HEK293 (cell line): ENCODE data around the gene TRIM24.
"Not testable (repeated sequence)": the region's sequence is repeated elsewhere in the genome, so short reads cannot be mapped to it uniquely, and the experiment has no call there.

ENCODE experiments used
- CTCF ChIA-PET: fragments of 350-600 bp; formaldehyde crosslinking; extraction: SDS; loops from one replicate; lab custom pipeline; 2021; ENCODE audit warnings: antibody characterized with exemption; lab: Yijun Ruan, JAX
- POLR2A ChIA-PET: fragments of 300-600 bp; formaldehyde crosslinking; extraction: SDS; loops from one replicate; lab custom pipeline; 2020; ENCODE audit warnings: antibody characterized with exemption, inconsistent platforms; lab: Yijun Ruan, JAX
- H3K27ac ChIP-seq: fragments of 200-500 bp; sonication (Bioruptor generic); 2 replicates; pipeline ENCODE4 v1.5.1; 2014; ENCODE audit warnings: low read depth, low read length, control low read depth, inconsistent platforms; ENCODE audit errors: extremely low read depth
- H3K36me3 ChIP-seq, 2 experiments: fragments of 200-500 bp in 1 of 2; sonication (Bioruptor generic) in 1 of 2; 1 replicate in 1 of 2; 2 replicates in 1 of 2; pipeline ENCODE4 v1.5.1; 2014 to 2017; ENCODE audit warnings: inconsistent platforms in 2 of 2, low read length in 2 of 2; ENCODE audit not compliant: control insufficient read depth in 2 of 2, insufficient read depth in 1 of 2
- H3K4me1 ChIP-seq: fragments of 200-500 bp; sonication (Bioruptor generic); 2 replicates; pipeline ENCODE4 v1.5.1; 2014; ENCODE audit warnings: mild to moderate bottlenecking, low read length, inconsistent platforms; ENCODE audit not compliant: control insufficient read depth, insufficient read depth
- H3K4me3 ChIP-seq: 2 replicates; pipeline ENCODE4 v1.5.1; 2011; ENCODE audit warnings: low read depth, mild to moderate bottlenecking, control low read depth, low read length, moderate library complexity
- H3K9me3 ChIP-seq: fragments of 200-500 bp; sonication (Bioruptor generic); 2 replicates; pipeline ENCODE4 v1.5.1; 2014; ENCODE audit warnings: low read depth, low read length, inconsistent platforms; ENCODE audit not compliant: control insufficient read depth, insufficient read depth
- GFI1B ChIP-seq: fragments of 450-650 bp; formaldehyde crosslinking; IDR thresholded peaks from 2 replicates; pipeline ENCODE4 v1.5.1; 2016; ENCODE audit warnings: missing biosample characterization, missing genetic modification characterization
- KLF1 ChIP-seq: fragments of 450-650 bp; formaldehyde crosslinking; IDR thresholded peaks from 2 replicates; pipeline ENCODE4 v1.5.1; 2016; ENCODE audit warnings: missing biosample characterization, missing genetic modification characterization
- KLF16 ChIP-seq: fragments of 450-650 bp; formaldehyde crosslinking; IDR thresholded peaks from 2 replicates; pipeline ENCODE4 v1.5.1; 2017; ENCODE audit warnings: missing biosample characterization, missing genetic modification characterization
- KLF17 ChIP-seq: fragments of 450-650 bp; formaldehyde crosslinking; IDR thresholded peaks from 2 replicates; pipeline ENCODE4 v1.5.1; 2016; ENCODE audit warnings: missing biosample characterization, missing genetic modification characterization
- PATZ1 ChIP-seq: fragments of 450-650 bp; formaldehyde crosslinking; IDR thresholded peaks from 2 replicates; pipeline ENCODE4 v1.5.1; 2016; ENCODE audit warnings: missing biosample characterization, missing genetic modification characterization
- PRDM1 ChIP-seq: fragments of 450-650 bp; formaldehyde crosslinking; IDR thresholded peaks from 2 replicates; pipeline ENCODE4; 2016; ENCODE audit warnings: missing biosample characterization, missing genetic modification characterization
- TCF7L2 ChIP-seq: IDR thresholded peaks from 2 replicates; pipeline ENCODE4 v1.6.1; 2011; ENCODE audit warnings: low read depth, mild to moderate bottlenecking, inconsistent platforms, low read length, moderate library complexity, borderline replicate concordance
- ZBTB1 ChIP-seq: fragments of 450-650 bp; formaldehyde crosslinking; IDR thresholded peaks from 2 replicates; pipeline ENCODE4 v1.5.1; 2016; ENCODE audit warnings: missing biosample characterization, missing genetic modification characterization
- ZBTB20 ChIP-seq: fragments of 450-650 bp; formaldehyde crosslinking; IDR thresholded peaks from 2 replicates; pipeline ENCODE4 v1.5.1; 2016; ENCODE audit warnings: missing biosample characterization, missing genetic modification characterization
- ZBTB21 ChIP-seq: fragments of 450-650 bp; formaldehyde crosslinking; IDR thresholded peaks from 2 replicates; pipeline ENCODE4 v1.5.1; 2017; ENCODE audit warnings: missing biosample characterization, missing genetic modification characterization
- ZEB2 ChIP-seq: fragments of 450-650 bp; formaldehyde crosslinking; IDR thresholded peaks from 2 replicates; pipeline ENCODE4 v1.5.1; 2016; ENCODE audit warnings: missing biosample characterization, missing genetic modification characterization
- ZNF221 ChIP-seq: fragments of 450-650 bp; formaldehyde crosslinking; IDR thresholded peaks from 2 replicates; pipeline ENCODE4 v1.5.1; 2017; ENCODE audit warnings: missing biosample characterization, missing genetic modification characterization, borderline replicate concordance
- ZNF280D ChIP-seq: fragments of 450-650 bp; formaldehyde crosslinking; IDR thresholded peaks from 2 replicates; pipeline ENCODE4 v1.5.1; 2016; ENCODE audit warnings: missing biosample characterization, missing genetic modification characterization
- ZNF391 ChIP-seq: fragments of 450-650 bp; formaldehyde crosslinking; IDR thresholded peaks from 2 replicates; pipeline ENCODE4 v1.5.1; 2016; ENCODE audit warnings: low read depth, missing biosample characterization, missing genetic modification characterization, borderline replicate concordance
- ZNF404 ChIP-seq: fragments of 450-650 bp; formaldehyde crosslinking; IDR thresholded peaks from 2 replicates; pipeline ENCODE4 v1.5.1; 2017; ENCODE audit warnings: missing biosample characterization, missing genetic modification characterization
- ZNF426 ChIP-seq: fragments of 450-650 bp; formaldehyde crosslinking; IDR thresholded peaks from 2 replicates; pipeline ENCODE4 v1.5.1; 2017; ENCODE audit warnings: missing biosample characterization, missing genetic modification characterization, mild to moderate bottlenecking, inconsistent platforms, moderate library complexity
- ZNF48 ChIP-seq: fragments of 450-650 bp; formaldehyde crosslinking; IDR thresholded peaks from 2 replicates; pipeline ENCODE4 v1.5.1; 2016; ENCODE audit warnings: missing biosample characterization, missing genetic modification characterization
- ZNF610 ChIP-seq: fragments of 450-650 bp; formaldehyde crosslinking; IDR thresholded peaks from 2 replicates; pipeline ENCODE4 v1.5.1; 2016; ENCODE audit warnings: missing biosample characterization, missing genetic modification characterization, borderline replicate concordance
- ZNF639 ChIP-seq: fragments of 450-650 bp; formaldehyde crosslinking; IDR thresholded peaks from 2 replicates; pipeline ENCODE4 v1.5.1; 2016; ENCODE audit warnings: missing biosample characterization, missing genetic modification characterization

TRIM24 gene

GRCh38 chr7:138460176-138460648 is at the start of gene TRIM24 (continued):
- TF ChIP-seq KLF16 (tag by site-specific recombination), result peak; percentile 78
- 0 out of 2 replicates have a peak, but pooled peaks have one; percentile 39 for TF ChIP-seq ZNF610 (tag by site-specific recombination)
- peak; percentile 64; the same call in 1 of the 2 replicates for TF ChIP-seq ZNF391 (tag by site-specific recombination)

GRCh38 chr7:138412077-138412476 is 48.0 kb upstream of the TRIM24 start:
- H3K4me3 ChIP-seq, H3K9me3 ChIP-seq, H3K4me1 ChIP-seq, CTCF ChIA-PET, H3K27ac ChIP-seq, H3K36me3 ChIP-seq, POLR2A ChIA-PET: not testable (repeated sequence)

GRCh38 chr7:138412921-138413320 is 47.1 kb upstream of the TRIM24 start:
- H3K4me1 ChIP-seq, H3K27ac ChIP-seq, H3K36me3 ChIP-seq, H3K9me3 ChIP-seq, CTCF ChIA-PET, H3K4me3 ChIP-seq, POLR2A ChIA-PET: not testable (repeated sequence)

- TF ChIP-seq KLF17 (tag by site-specific recombination) (no peak), ZBTB21 (tag by site-specific recombination) (no peak), ZNF48 (no peak), PATZ1 (tag by site-specific recombination) (no peak), PRDM1 (tag by site-specific recombination) (no peak), KLF1 (tag by site-specific recombination) (no peak), TCF7L2 (no peak), ZEB2 (tag by site-specific recombination) (no peak), ZNF426 (no peak), ZNF404 (tag by site-specific recombination) (no peak), ZNF639 (tag by site-specific recombination) (no peak), ZBTB1 (tag by site-specific recombination) (no peak), ZBTB20 (tag by site-specific recombination) (no peak), ZNF280D (no peak), GFI1B (no peak), ZNF221 (no peak)
- ChIA-PET CTCF (no interaction called here), POLR2A (no interaction called here)
- Histone ChIP-seq H3K4me1 (no peaks in the 10 kb centered on the region), H3K9me3 (no peaks in the 10 kb centered on the region), H3K36me3 (no peaks in the 10 kb centered on the region), H3K4me3 (no peak overlapping the region), H3K27ac (no peak overlapping the region)
Measured at GRCh38 chr7:138417078-138417700, 42.9 kb upstream of the TRIM24 start.
